Right hindlimb (tissue), 1 donor: ENCODE results near the gene HSD17B11.
A peak's percentile ranks its signal among the peaks of the same experiment; 100 is the strongest.
"Not testable (repeated sequence)": the region's sequence is repeated elsewhere in the genome, so short reads cannot be mapped to it uniquely, and the experiment has no call there.

Source experiments
- DNase-seq: peaks from one replicate; pipeline ENCODE4 v3.0.0-alpha.2; 2018

Gene HSD17B11, protein sequence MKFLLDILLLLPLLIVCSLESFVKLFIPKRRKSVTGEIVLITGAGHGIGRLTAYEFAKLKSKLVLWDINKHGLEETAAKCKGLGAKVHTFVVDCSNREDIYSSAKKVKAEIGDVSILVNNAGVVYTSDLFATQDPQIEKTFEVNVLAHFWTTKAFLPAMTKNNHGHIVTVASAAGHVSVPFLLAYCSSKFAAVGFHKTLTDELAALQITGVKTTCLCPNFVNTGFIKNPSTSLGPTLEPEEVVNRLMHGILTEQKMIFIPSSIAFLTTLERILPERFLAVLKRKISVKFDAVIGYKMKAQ

DNA sequence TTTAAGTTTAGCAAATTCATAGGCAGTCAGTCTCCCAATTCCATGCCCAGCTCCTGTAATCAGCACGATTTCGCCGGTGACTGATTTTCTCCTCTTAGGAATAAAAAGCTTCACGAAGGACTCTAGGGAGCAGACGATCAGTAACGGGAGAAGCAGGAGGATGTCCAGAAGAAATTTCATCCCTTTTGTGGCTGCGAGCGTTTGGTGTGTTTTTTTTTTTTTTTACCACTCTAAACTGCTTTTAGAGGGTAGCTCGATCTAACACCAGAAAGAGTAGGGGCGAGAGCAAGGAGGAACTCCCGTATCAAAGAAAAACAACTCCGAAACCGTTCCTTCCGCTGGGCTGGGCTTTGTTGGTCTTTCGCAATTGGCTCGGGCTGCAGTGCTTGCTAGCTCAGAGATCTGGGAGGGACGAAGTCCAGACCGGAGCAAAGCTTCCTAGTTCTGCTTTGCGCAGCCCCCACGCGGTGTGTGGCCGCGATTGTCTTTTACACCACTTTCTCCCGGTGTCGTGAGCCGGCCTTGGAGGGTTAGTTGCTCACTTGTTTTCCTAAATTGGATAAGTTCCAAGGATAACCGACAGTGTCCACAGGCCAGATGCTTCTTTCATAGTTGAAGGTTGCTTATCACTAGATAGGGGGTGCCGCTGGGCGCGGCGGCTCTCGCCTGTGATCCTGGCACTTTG lies at the start of gene HSD17B11:
Gene HSD17B11 (minus strand): TSS at position 298 of the 685 bp plus-strand sequence. CDS start 118 bp downstream, at position 180.
- DNase-seq = peak; percentile 92

DNA sequence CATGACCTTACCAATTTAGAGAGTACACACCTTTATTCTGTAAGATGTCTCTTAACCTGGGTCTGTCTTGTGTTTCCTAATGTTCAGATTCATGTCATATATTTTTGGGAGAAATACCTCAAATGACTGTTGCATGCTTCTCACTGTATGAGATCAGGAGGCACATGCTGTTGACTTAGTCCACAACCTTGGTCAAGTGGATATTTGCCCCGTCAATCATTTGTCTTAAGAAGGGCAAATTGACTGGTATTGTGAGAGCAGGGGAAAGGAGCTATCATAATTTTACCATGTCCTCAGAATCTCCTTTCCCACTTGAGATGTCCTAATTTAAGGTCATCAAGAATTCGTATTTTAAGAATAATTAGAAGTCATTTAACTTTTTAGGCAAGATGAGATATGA lies 42.4 kb upstream of the HSD17B11 start:
- DNase-seq = no peak

DNA sequence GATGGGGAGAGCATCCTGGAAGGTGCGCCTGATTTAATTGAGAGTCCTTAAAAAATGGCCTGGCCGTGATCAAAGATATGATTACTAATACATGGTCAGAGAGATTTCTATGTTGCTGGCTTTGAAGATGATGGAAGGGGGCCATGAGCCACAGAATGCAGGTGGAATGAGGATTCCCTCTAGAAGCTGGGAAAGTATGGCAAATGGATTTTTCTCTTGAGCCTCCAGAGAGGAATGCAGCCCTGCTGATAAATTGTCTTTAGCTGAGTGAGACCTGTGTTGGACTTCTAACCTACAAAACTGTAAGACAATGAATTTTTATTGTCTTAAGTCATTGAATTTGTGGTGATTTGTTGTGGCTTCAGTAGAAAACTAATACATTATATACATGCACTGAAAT lies 39.0 kb upstream of the HSD17B11 start:
- no peak for DNase-seq

DNA sequence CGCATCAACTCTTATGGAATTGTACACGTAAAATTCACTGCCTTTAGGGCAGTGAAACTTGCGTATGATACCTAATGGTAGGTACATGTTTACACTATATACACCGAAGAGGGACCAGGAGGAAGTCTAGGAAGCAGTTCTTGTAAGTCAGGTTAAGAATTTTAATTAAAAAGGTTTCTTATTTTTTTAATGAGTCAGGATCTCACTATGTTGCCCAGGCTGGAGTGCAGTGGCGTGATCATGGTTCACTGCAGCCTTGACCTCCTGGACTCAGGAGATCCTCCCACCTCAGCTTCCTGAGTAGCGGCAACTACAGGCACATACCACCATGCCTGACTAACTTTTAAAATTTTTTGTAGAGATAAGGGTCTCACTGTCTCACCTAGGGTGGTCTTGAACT lies 38.0 kb upstream of the HSD17B11 start:
- DNase-seq = no peak

DNA sequence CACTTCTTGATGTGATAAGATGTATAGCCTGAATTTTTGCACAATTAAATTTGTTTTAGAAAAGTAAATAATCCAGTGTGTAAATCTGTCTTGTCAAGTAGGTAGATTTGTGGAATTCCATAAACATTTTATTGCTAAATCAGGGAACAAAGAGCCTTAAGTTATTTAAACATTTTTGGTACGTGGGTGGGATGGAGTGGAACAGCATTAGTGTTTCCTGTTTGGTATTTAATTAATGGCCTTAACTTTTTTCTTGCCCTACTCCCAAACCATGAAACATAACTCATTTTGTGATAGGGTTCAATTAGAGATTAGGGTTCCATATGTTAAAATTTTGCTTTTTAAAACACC lies 36.5 kb upstream of the HSD17B11 start:
- DNase-seq = no peak

DNA sequence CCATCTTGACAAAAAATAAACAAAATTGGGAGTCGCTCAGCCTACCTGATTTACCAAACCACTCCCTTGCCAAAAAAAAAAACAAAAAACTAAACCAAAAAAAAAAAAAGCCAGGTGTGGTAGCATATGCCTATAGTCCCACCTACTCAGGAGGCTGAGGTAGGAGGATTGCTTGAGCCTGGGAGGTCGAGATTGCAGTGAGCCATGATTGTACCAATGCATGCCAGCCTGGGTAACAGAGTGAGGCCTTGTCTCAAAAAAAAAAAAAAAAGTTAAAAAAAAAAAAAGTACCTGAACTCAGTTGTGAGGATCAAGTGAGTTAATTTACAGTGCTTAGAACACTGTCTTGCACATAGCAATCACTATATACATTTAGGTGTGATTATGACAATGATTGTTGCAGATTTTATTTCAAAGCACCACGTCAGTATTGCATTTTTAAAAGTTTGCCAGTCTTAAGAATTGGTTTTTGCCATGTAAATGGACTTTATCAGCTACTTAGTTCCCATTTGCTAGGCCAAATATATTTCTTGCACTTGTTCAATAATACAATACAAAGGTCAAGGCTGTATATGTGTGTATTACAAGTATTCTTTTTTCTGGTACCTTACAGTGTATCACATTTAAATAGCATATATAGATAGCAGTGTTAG lies 36.0 kb upstream of the HSD17B11 start:
- DNase-seq = no peak

DNA sequence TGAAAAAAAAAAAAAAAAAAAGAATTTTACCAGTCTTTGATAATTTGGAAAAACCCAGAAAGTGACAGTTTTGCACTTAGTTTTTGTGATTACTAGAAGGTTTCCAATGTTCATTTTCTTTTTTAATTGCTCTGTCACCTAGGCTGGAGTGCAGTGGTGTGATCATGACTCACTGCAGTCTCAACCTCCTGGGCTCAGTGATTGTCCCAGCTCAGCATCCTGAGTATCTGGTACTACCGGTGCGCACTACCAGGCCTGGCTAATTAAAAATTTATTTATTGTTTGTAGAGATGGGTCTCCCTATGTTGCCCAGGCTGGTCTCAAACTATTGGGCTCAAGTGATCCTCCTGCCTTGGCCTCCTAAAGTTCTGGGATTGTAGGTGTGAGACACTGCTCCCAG lies 34.7 kb upstream of the HSD17B11 start:
- DNase-seq = no peak

DNA sequence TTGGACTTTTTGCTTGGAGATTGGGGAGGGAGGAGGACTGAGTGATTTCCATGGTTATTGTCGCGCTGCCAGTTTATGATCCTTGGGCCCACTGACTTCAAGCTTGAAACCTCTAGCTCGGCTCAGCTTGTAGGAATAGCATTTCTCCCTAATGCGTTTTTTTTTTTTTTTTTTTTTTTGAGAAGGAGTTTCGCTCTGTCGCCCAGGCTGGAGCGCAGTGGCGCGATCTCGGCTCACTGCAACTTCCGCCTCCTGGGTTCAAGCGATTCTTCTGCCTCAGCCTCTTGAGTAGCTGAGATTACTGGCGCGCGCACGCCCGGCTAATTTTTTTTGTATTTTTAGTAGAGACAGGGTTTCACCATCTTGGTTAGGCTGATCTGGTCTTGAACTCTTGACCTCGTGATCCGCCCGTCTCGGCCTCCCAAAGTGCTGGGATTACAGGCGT lies 33.1 kb upstream of the HSD17B11 start:
- not testable (repeated sequence) for DNase-seq

DNA sequence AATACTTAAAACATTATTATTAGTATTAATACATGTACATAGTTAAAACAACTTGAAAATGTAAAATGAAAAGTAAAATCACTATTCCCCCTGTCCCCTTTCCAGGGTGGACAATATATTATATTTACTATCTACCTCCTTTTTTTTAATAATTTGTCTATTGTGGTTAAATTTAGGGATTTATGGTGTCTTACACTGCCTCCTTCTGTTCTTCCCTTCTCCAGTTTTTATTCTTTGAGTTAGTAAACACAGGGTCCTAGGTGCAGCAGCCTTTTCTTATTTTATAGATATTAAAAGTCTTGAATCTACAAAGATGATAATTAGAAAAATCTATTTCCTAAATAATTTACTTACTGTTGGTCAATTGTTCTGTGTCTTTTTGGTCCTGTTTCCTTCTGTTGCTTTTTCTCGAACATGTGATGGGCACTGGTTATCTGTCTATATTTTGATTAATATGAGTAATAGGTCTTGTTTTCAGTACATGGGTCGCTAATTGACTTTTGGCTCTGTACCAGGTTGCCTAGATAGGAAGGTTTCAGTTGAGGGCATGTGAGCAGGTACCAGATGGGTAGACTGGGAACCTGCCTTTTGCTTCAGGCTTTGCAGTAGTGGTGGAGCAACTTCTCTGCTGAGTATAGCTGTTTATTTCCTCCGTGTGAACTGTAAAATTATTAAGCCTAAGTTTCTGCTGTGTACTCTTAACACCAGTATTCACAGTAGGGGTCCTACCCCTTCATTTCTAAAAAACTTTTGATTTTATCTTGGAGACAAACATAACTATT lies 32.5 kb upstream of the HSD17B11 start:
- no peak for DNase-seq

DNA sequence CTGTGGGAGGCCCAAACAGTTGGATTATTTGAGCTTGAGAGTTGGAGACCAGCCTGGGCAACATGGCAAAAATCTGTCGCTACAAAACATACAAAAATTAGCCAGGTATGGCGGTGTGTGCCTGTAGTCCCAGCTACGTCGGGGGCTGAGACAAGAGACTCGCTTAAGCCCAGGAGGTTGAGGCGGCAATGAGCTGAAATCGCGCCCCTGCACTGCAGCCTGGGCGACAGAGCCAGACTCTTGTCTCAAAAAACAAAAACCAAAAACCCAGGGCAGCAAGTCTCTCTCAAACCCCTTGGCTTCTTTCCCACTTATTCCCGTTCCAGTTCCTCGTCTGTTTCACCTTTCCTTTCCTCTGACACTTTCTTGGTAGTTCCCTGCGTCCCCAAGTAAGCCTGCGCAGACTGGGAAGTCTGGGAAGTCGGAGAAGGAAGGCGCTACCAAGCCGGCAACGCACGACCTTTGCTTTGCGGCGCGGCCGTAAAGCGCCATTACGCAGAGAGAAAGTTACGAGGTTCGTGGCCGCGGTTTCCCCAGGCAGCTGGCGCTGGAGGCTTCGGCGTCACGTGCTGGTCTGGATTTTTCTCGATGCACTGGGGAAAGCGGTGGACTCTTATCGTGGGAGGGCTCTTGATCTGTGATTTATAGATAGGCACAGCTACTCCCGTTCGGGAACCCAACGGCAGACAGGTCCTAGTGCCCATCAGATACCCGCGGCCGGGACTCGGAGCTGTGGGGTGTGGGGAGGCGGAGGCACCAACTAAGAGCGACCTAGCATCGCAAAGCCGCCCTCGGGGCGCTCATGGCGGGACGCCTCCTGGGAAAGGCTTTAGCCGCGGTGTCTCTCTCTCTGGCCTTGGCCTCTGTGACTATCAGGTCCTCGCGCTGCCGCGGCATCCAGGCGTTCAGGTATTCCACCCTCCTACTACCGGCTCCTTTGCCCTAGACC lies 31.4 kb upstream of the HSD17B11 start, which contains the start of gene NUDT9:
Gene NUDT9 (plus strand): TSS at position 470 of the 949 bp plus-strand sequence. CDS start 333 bp downstream, at position 803.
- DNase-seq = peak; percentile 98

DNA sequence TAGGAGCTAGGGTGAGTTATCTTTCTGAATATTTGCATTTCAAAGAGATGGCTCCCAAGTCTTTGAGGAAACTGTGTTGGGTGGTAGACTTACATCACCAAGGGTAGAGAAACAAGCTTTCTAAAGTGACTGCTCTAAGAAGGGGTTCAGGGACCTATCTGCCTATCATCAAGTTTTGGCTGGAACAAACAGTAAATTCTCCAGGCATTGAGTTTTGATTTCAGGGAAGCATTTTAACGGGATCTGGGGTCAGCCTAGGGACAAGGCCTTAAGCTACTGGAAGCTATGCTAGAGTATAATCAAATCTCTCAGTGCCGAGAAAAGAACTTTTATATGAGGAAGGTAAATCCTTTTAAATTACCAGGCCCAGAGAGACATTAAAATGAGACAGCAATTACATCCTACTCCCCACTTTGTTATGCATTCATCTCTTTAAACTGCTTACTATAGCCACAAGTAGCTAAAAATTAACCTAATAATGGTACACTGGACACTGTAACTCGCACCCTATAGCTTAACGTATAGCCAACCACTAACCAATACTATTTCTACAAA lies 29.4 kb upstream of the HSD17B11 start:
- DNase-seq = no peak

DNA sequence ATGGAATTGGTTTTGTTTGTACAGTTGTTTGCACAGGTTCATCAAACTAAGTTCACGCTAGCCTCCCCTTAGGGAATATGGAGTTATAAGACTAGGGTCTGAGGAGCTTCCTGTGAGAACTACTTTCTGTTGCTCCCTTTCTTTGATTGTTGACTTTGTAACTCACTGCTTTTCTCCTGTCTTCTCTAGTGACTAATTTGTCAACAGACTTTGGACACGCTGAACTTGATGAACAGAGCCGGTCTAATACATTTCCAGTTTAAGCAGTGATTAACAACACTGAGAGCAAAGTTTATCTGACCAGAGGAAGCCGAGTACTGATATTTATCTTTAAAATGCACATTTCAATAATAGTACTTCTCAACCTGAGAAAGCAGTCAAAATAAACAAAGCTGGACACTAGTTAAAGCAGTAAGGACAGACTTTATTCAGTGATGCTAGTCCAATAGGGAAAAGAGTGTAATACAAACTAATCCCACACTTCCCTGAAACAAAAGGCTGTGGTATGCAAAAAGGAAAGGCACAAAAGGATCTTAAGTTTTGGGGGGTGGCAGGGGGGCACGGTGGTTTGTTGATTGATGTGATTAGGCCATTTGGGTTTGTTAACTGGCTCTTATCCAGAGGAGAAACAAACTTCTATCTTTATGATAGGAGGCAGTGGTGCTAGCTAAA lies 28.7 kb upstream of the HSD17B11 start:
- DNase-seq = no peak

DNA sequence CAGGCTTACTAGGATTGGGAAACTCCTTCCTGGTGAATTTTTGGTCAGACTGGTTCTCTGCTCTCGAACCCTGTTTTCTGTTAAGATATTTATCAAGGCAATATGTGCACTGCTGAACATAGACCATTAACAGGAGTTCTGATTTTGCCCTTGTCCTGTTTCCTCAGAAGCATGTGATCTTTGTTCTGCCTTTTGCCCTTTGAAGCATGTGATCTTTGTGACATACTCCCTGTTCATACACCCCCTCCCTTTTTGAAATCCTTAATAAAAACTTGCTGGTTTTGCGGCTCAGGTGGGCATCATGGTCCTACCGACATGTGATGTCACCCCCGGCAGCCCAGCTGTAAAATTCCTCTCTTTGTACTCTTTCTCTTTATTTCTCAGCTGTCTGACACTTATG lies 27.4 kb upstream of the HSD17B11 start:
- DNase-seq = not testable (repeated sequence)

DNA sequence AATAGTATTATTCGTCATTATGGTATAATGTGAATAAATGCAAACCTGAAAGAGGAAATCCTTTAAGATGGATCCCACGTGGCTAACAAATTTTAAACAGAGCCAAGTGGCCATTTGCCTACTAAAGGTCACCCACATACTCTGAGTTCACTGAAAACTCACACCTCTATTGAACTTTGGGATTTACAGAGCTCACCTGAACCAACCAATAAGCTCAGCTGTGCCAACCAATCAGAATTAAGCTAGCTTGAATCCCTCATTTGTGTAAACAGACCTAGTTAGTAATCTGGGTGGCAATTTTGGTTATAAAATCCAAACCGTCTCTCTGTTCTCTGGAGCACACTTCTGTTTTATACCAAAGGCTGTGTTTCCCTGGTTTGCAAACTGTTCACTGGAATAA lies 26.0 kb upstream of the HSD17B11 start:
- no peak for DNase-seq

DNA sequence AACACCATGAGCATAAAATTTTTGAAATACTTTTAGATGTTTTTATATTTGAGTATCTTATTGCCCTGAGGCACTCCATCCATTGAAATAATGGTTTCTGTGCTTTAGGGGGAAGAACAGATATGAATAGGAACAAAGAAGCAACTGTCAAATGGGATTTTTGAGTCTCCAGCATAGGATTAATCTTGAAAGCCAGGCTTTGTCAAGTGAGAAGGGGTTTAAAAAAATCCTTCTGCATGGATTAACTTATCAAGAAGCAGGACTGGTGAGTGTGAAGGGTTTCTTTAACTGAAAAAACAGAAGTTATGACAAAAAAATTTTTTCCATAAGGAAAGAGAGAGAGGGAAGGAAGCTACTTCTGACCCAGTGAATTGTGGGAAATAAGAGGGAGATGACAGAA lies 23.8 kb upstream of the HSD17B11 start:
- no peak for DNase-seq

DNA sequence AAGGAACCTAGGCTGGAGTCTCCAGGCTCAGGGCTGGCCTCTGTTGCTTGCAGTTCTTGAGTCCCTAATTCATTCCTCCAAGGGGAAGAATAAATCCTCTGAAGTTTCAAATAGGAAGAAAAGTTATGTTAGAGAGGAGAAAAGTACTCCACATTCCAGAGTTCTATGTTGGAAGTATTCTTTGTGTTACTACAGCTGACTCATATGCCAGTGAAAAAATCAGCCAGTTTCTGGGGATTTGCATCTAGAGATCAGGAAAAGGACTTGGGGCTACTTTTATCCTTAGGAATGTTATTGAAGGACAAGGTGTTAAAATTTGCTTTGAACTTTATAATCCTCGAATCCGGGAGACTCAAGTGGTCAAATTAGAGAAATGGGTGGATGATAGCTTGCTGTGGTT lies 19.7 kb upstream of the HSD17B11 start:
- no peak for DNase-seq

DNA sequence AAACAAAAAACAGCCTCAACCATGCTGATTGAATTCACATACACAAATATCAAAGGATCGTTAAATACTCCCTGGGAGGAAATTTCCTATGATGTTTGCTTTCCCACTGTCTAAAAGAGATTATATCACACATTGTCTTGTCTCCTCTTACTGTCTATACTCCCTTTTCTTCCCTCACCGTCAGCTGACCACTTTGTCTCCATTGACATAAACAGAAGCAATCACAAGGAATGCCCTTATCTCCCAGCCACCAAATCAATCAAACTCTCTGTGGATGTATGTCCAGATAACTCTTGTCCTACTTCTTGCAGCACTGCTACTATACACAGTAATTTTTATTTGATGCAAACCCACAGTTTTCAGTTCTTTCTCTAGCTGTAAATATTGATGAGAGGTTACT lies 19.2 kb upstream of the HSD17B11 start:
- DNase-seq = no peak

DNA sequence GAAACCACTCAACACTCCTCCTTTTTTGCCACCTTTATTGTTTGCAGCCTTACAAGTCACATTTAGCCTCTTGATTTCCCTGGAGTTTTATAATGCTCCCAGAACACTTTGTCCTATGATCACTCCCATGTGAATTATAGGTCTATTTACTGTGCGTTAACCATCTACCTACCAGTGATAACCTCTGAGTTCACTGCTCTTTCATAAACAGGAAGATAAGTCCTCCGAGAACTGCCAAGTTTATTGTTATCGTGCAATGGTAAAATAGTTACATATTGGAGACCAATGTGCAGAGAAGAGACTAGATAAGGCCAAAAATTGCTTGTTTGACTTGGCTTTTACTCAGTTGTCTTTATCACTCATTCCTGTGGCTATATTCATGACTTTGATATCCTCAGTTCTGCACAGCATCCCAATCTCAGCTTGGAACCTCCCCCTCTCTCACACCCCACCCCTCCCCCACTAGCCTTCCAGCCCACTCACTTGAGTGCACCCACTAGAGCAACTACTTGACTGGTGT lies 18.5 kb upstream of the HSD17B11 start:
- no peak for DNase-seq

DNA sequence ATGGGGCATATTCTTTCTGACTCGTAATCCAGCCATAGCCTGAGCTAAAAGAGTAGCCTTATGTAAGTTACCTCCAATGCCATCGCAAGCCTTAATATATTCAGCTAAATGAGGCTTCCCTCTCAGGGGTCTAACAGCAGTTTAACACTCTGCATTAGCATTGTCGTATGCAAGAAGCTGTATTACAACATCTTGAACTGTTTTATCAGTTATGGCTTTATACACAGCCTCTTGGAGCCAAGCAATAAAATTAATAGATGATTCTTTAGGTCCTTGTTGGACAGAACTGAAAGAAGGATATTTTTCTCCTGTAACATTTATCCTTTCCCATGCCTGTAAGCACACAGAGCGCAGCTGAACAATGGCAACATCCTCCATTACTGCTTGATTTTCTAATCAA lies 15.9 kb upstream of the HSD17B11 start:
- DNase-seq = not testable (repeated sequence)

DNA sequence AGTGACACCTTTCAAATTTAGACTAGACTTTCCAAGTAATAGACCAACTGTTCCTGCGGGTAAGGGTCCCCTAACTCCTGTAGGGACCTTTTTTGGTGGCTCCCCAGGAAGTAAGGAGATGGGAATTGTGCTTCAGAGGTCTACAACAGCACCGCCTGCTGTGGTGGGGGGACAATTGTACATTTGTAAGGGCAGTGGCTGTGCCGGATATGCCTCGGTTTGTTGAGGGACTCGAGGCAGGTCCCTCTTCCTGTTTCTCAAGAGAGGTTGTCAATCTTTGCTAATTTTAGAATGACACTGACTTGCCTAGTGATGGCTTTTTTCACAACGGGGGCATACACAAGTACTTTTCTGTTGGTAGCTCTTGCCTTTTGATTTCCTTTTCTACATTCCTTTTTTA lies 15.5 kb upstream of the HSD17B11 start:
- DNase-seq = no peak
